Activated T-cell treated with anti-CD3 and anti-CD28 coated beads, Interleukin-2, amount 50 U/mL, for 1 hour (primary cell): ENCODE data around the gene SAMD4A.
"Not testable (repeated sequence)": the region's sequence is repeated elsewhere in the genome, so short reads cannot be mapped to it uniquely, and the experiment has no call there.

ENCODE experiments used
- DNase-seq: peaks from one replicate; pipeline ENCODE4 v3.0.0-alpha.2; 2020

The SAMD4A gene

GRCh38 chr14:54599966-54600716 lies 33.2 kb downstream of the SAMD4A start:
- no peak for DNase-seq

- DNase-seq: no peak
Observed at GRCh38 chr14:54600717-54601109, 33.8 kb downstream of the SAMD4A start.

- no peak for DNase-seq
Observed at GRCh38 chr14:54603362-54603761, 36.4 kb downstream of the SAMD4A start.

GRCh38 chr14:54606178-54606577 lies 39.2 kb downstream of the SAMD4A start:
- no peak for DNase-seq

GRCh38 chr14:54606631-54607133 lies 39.8 kb downstream of the SAMD4A start:
- DNase-seq: no peak

GRCh38 chr14:54609576-54609975 lies 42.6 kb downstream of the SAMD4A start:
- no peak for DNase-seq

GRCh38 chr14:54610051-54610977 lies 43.4 kb downstream of the SAMD4A start:
- DNase-seq: no peak

- DNase-seq: no peak
Observed at GRCh38 chr14:54614296-54614695, 47.4 kb downstream of the SAMD4A start.

GRCh38 chr14:54617467-54617866 lies 50.5 kb downstream of the SAMD4A start:
- DNase-seq: no peak

- DNase-seq: no peak
Observed at GRCh38 chr14:54621686-54622085, 54.8 kb downstream of the SAMD4A start.

GRCh38 chr14:54622192-54622958 lies 55.4 kb downstream of the SAMD4A start:
- DNase-seq: no peak

GRCh38 chr14:54623279-54624004 lies 56.5 kb downstream of the SAMD4A start:
- no peak for DNase-seq

- not testable (repeated sequence) for DNase-seq
Observed at GRCh38 chr14:54624005-54624358, 57.1 kb downstream of the SAMD4A start.

GRCh38 chr14:54625112-54625511 lies 58.2 kb downstream of the SAMD4A start:
- DNase-seq: no peak

- no peak for DNase-seq
Observed at GRCh38 chr14:54627219-54627539, 60.3 kb downstream of the SAMD4A start.

- DNase-seq: no peak
Observed at GRCh38 chr14:54627540-54628363, 60.8 kb downstream of the SAMD4A start.

GRCh38 chr14:54629183-54629582 lies 62.3 kb downstream of the SAMD4A start:
- no peak for DNase-seq

GRCh38 chr14:54629635-54630360 lies 62.9 kb downstream of the SAMD4A start:
- DNase-seq: no peak

GRCh38 chr14:54631016-54631415 lies 64.1 kb downstream of the SAMD4A start:
- DNase-seq: no peak

- no peak for DNase-seq
Observed at GRCh38 chr14:54632452-54632851, 65.5 kb downstream of the SAMD4A start.

GRCh38 chr14:54633076-54633475 lies 66.1 kb downstream of the SAMD4A start:
- no peak for DNase-seq
